Thyroid gland (tissue), 4 donors: ENCODE measurements around the gene RSRC1. TPM values are rescaled to one million over a fixed set of nuclear protein-coding genes. Genes with fewer than 3 reads are reported as not detected.

ENCODE experiments used
- DNase-seq, 2 donors: peaks; one replicate each; pipeline ENCODE4 v3.0.0-alpha.2; 2019
- H3K27ac ChIP-seq, 3 donors: fragments of 200-600 bp; sonication (generic); 1 replicate in 2 of 3; 2 replicates in 1 of 3; pipeline ENCODE4 v1.5.1; 2016 to 2019; ENCODE audit warnings: mild to moderate bottlenecking in 1 of 3, moderate library complexity in 1 of 3
- H3K27me3 ChIP-seq: fragments of 200-600 bp; sonication (generic); one replicate; pipeline ENCODE4 v1.5.1; 2019
- H3K36me3 ChIP-seq, 2 donors: fragments of 200-600 bp; sonication (generic); one replicate each; pipeline ENCODE4 v1.5.1; 2016 to 2019
- H3K4me1 ChIP-seq, 2 donors: fragments of 200-600 bp; sonication (generic); one replicate each; pipeline ENCODE4 v1.5.1; 2017 to 2019
- H3K4me3 ChIP-seq, 3 donors: fragments of 200-600 bp; sonication (generic); replicated peaks in 1 of 3; 1 replicate in 2 of 3; 2 replicates in 1 of 3; pipeline ENCODE4 v1.5.1; 2016; ENCODE audit warnings: mild to moderate bottlenecking in 1 of 3
- H3K9me3 ChIP-seq: fragments of 200-600 bp; sonication (generic); one replicate; pipeline ENCODE4 v1.5.1; 2017
- POLR2A ChIP-seq, 2 donors: fragments of 450-650 bp; IDR thresholded peaks; one replicate each; pipeline ENCODE4 v1.6.1; 2017; ENCODE audit warnings: antibody characterized with exemption in 2 of 2, mild to moderate bottlenecking in 2 of 2, moderate library complexity in 1 of 2
- WGBS, 2 donors: methylation state at CpG; one replicate each; pipeline ENCODE4 v1.1.5; 2017; 5-methylcytosine and 5-hydroxymethylcytosine counted together
- intact Hi-C: fragments of 100-400 bp; cut with DNase I; formaldehyde crosslinking; loops from one replicate; pipeline ENCODE4 v1.15.1; 2023
- total RNA-seq, 4 donors: library from RNA; depleted of rRNA; stranded (reverse); fragments of >200 nt; gene quantifications; one replicate each; pipeline ENCODE4 v1.2.3, GENCODE V29; 2016
- TF ChIP-seq, protein P1 (sequence below), 6 experiments: fragments of 200-600 bp in 3 of 6; fragments of 450-650 bp in 3 of 6; sonication (generic) in 3 of 6; IDR thresholded peaks; one replicate each; pipeline ENCODE4 v1.5.1; 2016 to 2019; ENCODE audit warnings: antibody characterized with exemption in 6 of 6, mild to moderate bottlenecking in 2 of 6, inconsistent platforms in 1 of 6, moderate library complexity in 1 of 6

Gene RSRC1
- total RNA-seq, 4 donors from 2014 or later = 51.7 to 65.4 (median 59.9) TPM

DNA sequence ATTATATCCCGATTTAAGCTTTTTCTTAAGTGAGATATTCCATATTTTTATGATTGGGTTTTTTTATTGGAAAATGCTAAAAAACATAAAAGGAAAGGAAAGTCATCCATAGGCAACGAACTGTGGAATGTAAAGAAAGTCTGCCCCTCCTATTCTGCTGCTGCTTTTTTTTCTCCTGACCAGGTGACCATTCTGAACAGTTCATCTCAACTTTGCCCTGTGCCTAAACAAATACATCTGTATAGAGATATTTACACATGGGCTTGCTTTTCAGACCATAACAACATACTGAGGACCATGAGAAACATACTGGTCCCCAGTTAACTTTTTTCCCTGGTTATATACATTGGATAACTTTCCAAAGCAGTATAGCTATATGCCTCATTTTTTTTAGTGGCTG lies 442.2 kb downstream of the RSRC1 start:
- Histone ChIP-seq H3K27me3 (no peaks in the 10 kb centered on the region), H3K4me3 (no peak overlapping the region), H3K9me3 (no peaks in the 10 kb centered on the region), H3K36me3 (no peaks in the 10 kb centered on the region), H3K4me1 (no peaks in the 10 kb centered on the region), H3K27ac (no peak overlapping the region)
- no peak for DNase-seq
- TF ChIP-seq POLR2A (IDR thresholded peaks at IDR 0.05) = no peak
- TF ChIP-seq, protein P1, sequence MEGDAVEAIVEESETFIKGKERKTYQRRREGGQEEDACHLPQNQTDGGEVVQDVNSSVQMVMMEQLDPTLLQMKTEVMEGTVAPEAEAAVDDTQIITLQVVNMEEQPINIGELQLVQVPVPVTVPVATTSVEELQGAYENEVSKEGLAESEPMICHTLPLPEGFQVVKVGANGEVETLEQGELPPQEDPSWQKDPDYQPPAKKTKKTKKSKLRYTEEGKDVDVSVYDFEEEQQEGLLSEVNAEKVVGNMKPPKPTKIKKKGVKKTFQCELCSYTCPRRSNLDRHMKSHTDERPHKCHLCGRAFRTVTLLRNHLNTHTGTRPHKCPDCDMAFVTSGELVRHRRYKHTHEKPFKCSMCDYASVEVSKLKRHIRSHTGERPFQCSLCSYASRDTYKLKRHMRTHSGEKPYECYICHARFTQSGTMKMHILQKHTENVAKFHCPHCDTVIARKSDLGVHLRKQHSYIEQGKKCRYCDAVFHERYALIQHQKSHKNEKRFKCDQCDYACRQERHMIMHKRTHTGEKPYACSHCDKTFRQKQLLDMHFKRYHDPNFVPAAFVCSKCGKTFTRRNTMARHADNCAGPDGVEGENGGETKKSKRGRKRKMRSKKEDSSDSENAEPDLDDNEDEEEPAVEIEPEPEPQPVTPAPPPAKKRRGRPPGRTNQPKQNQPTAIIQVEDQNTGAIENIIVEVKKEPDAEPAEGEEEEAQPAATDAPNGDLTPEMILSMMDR (IDR thresholded peaks at IDR 0.05) = no peak
- intact Hi-C loops = no loop called here
- WGBS, 2 donors = 82 to 85% methylated on average over 2 of the region's 2 CpGs

DNA sequence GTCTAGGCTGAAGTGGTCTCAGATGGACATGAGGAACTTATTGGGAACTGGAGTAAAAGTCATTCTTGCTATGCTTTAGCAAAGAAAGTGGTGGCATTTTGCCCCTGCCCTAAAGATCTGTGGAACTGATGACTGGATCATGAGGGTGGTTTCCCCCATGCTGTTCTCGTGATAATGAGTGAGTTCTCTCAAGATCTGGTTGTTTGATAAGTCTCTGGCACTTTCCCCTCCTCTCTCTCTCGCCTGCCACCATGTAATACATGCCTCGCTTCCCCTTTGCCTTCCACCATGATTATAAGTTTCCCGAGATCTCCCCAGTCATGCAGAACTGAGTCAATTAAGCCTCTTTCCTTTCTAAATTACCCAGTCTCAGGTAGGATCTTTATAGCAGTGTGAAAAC lies 449.6 kb downstream of the RSRC1 start:
- Histone ChIP-seq H3K4me3 (no peak overlapping the region), H3K4me1 (no peaks in the 10 kb centered on the region), H3K27ac (no peak overlapping the region), H3K36me3 (no peaks in the 10 kb centered on the region), H3K27me3 (no peaks in the 10 kb centered on the region), H3K9me3 (no peaks in the 10 kb centered on the region)
- intact Hi-C loops = no loop called here
- 73 to 74% methylated on average over 4 of the region's 4 CpGs for WGBS, 2 donors
- DNase-seq = no peak
- TF ChIP-seq, protein P1 (IDR thresholded peaks at IDR 0.05) = no peak
- no peak for TF ChIP-seq POLR2A (IDR thresholded peaks at IDR 0.05)

DNA sequence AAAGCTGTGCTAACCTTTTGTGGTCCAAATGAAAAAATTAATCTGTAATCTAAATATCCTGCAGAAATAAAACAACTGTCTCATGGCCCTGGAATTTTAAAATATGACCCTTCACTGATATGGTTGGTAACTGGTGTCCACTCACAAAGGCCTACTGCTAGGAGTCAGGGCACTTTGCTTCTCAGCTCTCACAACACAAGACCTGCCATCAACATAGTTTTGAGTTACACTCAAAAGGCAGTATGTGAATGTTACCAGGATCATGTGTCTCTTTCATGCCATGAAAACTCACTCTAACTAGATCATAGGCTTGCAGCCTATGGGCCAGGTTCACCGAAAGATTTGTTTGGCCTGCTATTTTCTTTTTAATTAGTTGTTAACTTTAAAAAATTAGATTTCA lies 451.1 kb downstream of the RSRC1 start:
- intact Hi-C loops = no loop called here

DNA sequence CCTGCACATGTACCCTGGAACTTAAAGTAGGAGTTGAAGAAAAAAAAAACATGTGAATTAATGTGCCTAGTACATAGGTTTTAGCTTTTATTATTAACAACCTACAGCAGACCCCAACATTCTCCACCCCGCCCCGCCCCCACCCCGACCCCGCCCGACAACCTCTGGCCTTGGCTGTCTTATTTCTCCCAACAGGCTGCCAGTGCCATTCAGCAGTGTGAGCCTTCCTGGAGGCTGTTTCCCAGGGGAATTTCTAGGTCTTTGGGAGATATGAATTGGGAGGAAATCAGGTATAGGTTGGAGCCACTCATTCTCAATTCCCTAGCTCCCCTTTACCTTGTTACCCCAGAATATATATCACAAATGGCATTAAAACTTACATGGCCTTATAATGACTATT lies 452.8 kb downstream of the RSRC1 start:
- Histone ChIP-seq H3K27me3 (no peaks in the 10 kb centered on the region), H3K36me3 (no peaks in the 10 kb centered on the region), H3K9me3 (no peaks in the 10 kb centered on the region), H3K27ac (no peak overlapping the region), H3K4me3 (no peak overlapping the region), H3K4me1 (no peaks in the 10 kb centered on the region)
- no peak for DNase-seq
- TF ChIP-seq, protein P1 (IDR thresholded peaks at IDR 0.05) = no peak
- no peak for TF ChIP-seq POLR2A (IDR thresholded peaks at IDR 0.05)
- WGBS, 2 donors = 84 to 88% methylated on average over 5 of the region's 5 CpGs
- intact Hi-C loops = no loop called here

More for the DNA sequence above, 451.1 kb downstream of the RSRC1 start:
- 93 to 98% methylated on average over 1 of the region's 1 CpG for WGBS, 2 donors
- Histone ChIP-seq H3K9me3 (no peaks in the 10 kb centered on the region), H3K4me3 (no peak overlapping the region), H3K27me3 (no peaks in the 10 kb centered on the region), H3K36me3 (no peaks in the 10 kb centered on the region), H3K27ac (no peak overlapping the region), H3K4me1 (no peaks in the 10 kb centered on the region)
- TF ChIP-seq, protein P1 (IDR thresholded peaks at IDR 0.05) = no peak
- TF ChIP-seq POLR2A (IDR thresholded peaks at IDR 0.05) = no peak
- DNase-seq = no peak

DNA sequence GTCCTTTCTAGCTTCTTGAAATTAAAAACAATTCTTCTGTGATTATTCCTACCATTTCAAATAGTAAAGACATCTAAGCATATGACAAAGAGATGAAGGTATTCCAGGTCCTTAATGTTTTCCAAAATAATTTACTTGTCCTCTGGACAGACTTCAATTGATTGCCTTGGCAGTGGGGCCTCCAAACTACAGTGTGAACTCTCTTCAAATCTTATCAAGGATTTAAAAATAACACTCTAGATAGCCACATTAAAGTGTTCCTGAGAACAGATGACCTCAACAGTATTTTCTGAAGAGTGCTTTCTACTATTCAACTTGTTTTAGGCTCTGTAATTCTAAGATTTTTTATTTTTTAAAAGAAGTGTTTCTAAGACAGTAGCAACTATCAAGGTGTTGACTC lies 453.2 kb downstream of the RSRC1 start:
- Histone ChIP-seq H3K27me3 (no peaks in the 10 kb centered on the region), H3K4me1 (no peaks in the 10 kb centered on the region), H3K4me3 (no peak overlapping the region), H3K9me3 (no peaks in the 10 kb centered on the region), H3K27ac (no peak overlapping the region), H3K36me3 (no peaks in the 10 kb centered on the region)
- no peak for TF ChIP-seq POLR2A (IDR thresholded peaks at IDR 0.05)
- TF ChIP-seq, protein P1 (IDR thresholded peaks at IDR 0.05) = no peak
- intact Hi-C loops = no loop called here
- DNase-seq = no peak
